GM12878 (cell line): ENCODE results near the gene VIPR2. TPM values are rescaled to one million over a fixed set of nuclear protein-coding genes. Genes with fewer than 3 reads are reported as not detected.

Source experiments
- ATAC-seq: fragments of 200-7000 bp; cut with Tn5 transposase; 3 replicates; pipeline ENCODE4 v1.9.1; 2020; ENCODE audit warnings: mild to moderate bottlenecking, moderate library complexity
- BruUV-seq: library from RNA; stranded (reverse); fragments of 400-500 nt; replicated peaks from 2 replicates; lab custom pipeline; 2021; lab: Mats Ljungman, UMichigan
- CTCF ChIA-PET: fragments of 300-600 bp; sonication (Branson Sonifier 250); formaldehyde crosslinking; extraction: SDS; loops from one replicate; lab custom pipeline; 2021; ENCODE audit warnings: inconsistent platforms; lab: Yijun Ruan, JAX
- POLR2A ChIA-PET: fragments of 350-600 bp; formaldehyde crosslinking; extraction: SDS; loops from one replicate; lab custom pipeline; 2021; ENCODE audit warnings: inconsistent platforms; lab: Charles Lee
- RAD21 ChIA-PET: fragments of 300-600 bp; sonication (Branson Sonifier 250); formaldehyde crosslinking; loops from one replicate; lab custom pipeline; 2023; ENCODE audit warnings: antibody characterized with exemption; ENCODE audit not compliant: unreplicated experiment; lab: Charles Lee
- SMC1A ChIA-PET: fragments of 300-600 bp; sonication (Branson Sonifier 250); formaldehyde crosslinking; loops from one replicate; lab custom pipeline; 2023; ENCODE audit not compliant: unreplicated experiment, uncharacterized antibody; lab: Charles Lee
- DNase-seq: peaks from one replicate; pipeline ENCODE4 v3.0.0-alpha.2; 2011; ENCODE audit warnings: low read depth, low spot score
- FAIRE-seq: peaks from 3 replicates; lab custom pipeline; 2011; peaks lifted over from hg19 to GRCh38; lab: Jason Lieb, UNC
- H2AFZ ChIP-seq: 2 replicates; pipeline ENCODE4 v1.6.0; 2011; ENCODE audit warnings: low read depth, low read length, control low read depth; ENCODE audit not compliant: control insufficient read depth
- H3K27ac ChIP-seq: 2 replicates; pipeline ENCODE4 v1.5.1; 2011; ENCODE audit warnings: control low read depth; ENCODE audit not compliant: control insufficient read depth, insufficient read depth
- H3K27me3 ChIP-seq, 2 experiments: replicated peaks in 1 of 2; 2 replicates each; pipeline versions ENCODE4 v1.6.0 to v1.6.1; 2011; ENCODE audit warnings: low read length in 1 of 2; ENCODE audit not compliant: control insufficient read depth in 2 of 2, insufficient read depth in 2 of 2
- H3K36me3 ChIP-seq, 2 experiments: 2 replicates each; pipeline ENCODE4 v1.5.1; 2011; ENCODE audit warnings: low read length in 1 of 2; ENCODE audit not compliant: control insufficient read depth in 2 of 2, insufficient read depth in 2 of 2
- H3K4me1 ChIP-seq: 2 replicates; pipeline ENCODE4 v1.6.1; 2011; ENCODE audit warnings: mild to moderate bottlenecking, low read length, moderate library complexity, mixed read lengths; ENCODE audit not compliant: control insufficient read depth, insufficient read depth
- H3K4me2 ChIP-seq: 2 replicates; pipeline ENCODE4 v1.6.0; 2011; ENCODE audit warnings: control low read depth; ENCODE audit not compliant: control insufficient read depth, insufficient read depth
- H3K4me3 ChIP-seq: fragments of 200-600 bp; sonication (generic); 2 replicates; pipeline ENCODE4 v1.5.1; 2016
- H3K79me2 ChIP-seq: 2 replicates; pipeline ENCODE4 v1.6.0; 2011; ENCODE audit warnings: low read length; ENCODE audit not compliant: control insufficient read depth, insufficient read depth
- H3K9ac ChIP-seq: 2 replicates; pipeline ENCODE4 v1.8.0; 2011; ENCODE audit warnings: low read length, control low read depth, mixed read lengths; ENCODE audit not compliant: control insufficient read depth, insufficient read depth
- H3K9me3 ChIP-seq: replicated peaks from 3 replicates; pipeline ENCODE4 v1.5.1; 2011; ENCODE audit warnings: mild to moderate bottlenecking, low read length; ENCODE audit not compliant: control insufficient read depth, insufficient read depth
- H4K20me1 ChIP-seq: 2 replicates; pipeline ENCODE4 v1.6.0; 2011; ENCODE audit not compliant: control insufficient read depth, insufficient read depth
- ELK1 ChIP-seq: IDR thresholded peaks from 2 replicates; pipeline ENCODE4 v1.6.1; 2012; ENCODE audit warnings: low read depth, low read length, improper control_type of control experiment
- FOS ChIP-seq: IDR thresholded peaks from 3 replicates; pipeline ENCODE4 v1.6.1; 2011; ENCODE audit warnings: borderline replicate concordance; ENCODE audit not compliant: insufficient read length; ENCODE audit errors: extremely low read depth
- FOXK2 ChIP-seq: fragments of 450-650 bp; IDR thresholded peaks from 2 replicates; pipeline ENCODE4 v1.6.1; 2017; ENCODE audit warnings: mild to moderate bottlenecking, moderate library complexity
- NFIC ChIP-seq: IDR thresholded peaks from 2 replicates; pipeline ENCODE4 v1.6.1; 2012; ENCODE audit warnings: low read depth, mild to moderate bottlenecking, inconsistent platforms, low read length, moderate library complexity
- NR2C1 ChIP-seq: fragments of 450-650 bp; IDR thresholded peaks from 2 replicates; pipeline ENCODE4 v1.6.1; 2017; ENCODE audit warnings: antibody characterized with exemption, mild to moderate bottlenecking, moderate library complexity
- NRF1 ChIP-seq: conservative IDR thresholded peaks from 2 replicates; pipeline ENCODE4 v1.6.1; 2011; ENCODE audit warnings: mild to moderate bottlenecking, low read depth, low read length, improper control_type of control experiment
- POLR2AphosphoS2 ChIP-seq: IDR thresholded peaks from 2 replicates; pipeline ENCODE4 v1.6.1; 2011; ENCODE audit warnings: low read depth, mild to moderate bottlenecking, low read length, improper control_type of control experiment, moderate library complexity
- PRDM15 ChIP-seq: fragments of 450-650 bp; formaldehyde crosslinking; IDR thresholded peaks from 2 replicates; pipeline ENCODE4 v1.4.0; 2020; ENCODE audit warnings: mild to moderate bottlenecking, moderate library complexity
- SREBF2 ChIP-seq: IDR thresholded peaks from 2 replicates; pipeline ENCODE4 v1.6.1; 2012; ENCODE audit warnings: mild to moderate bottlenecking, low read length
- ZNF207 ChIP-seq: fragments of 450-650 bp; IDR thresholded peaks from 2 replicates; pipeline ENCODE4 v1.6.1; 2014; ENCODE audit warnings: antibody characterized with exemption, mild to moderate bottlenecking, borderline replicate concordance
- ZNF217 ChIP-seq: fragments of 450-650 bp; IDR thresholded peaks from 2 replicates; pipeline ENCODE4 v1.6.1; 2017; ENCODE audit warnings: antibody characterized with exemption, mild to moderate bottlenecking
- ZNF622 ChIP-seq: fragments of 450-650 bp; IDR thresholded peaks from 2 replicates; pipeline ENCODE4 v1.6.1; 2017; ENCODE audit warnings: mild to moderate bottlenecking, inconsistent platforms
- WGBS: methylation state at CpG from one replicate; pipeline ENCODE4 v1.1.6; 2016; ENCODE audit warnings: low lambda C conversion rate; ENCODE audit not compliant: insufficient replicate concordance, insufficient coverage; ENCODE audit errors: missing lambda C conversion rate; 5-methylcytosine and 5-hydroxymethylcytosine counted together
- in situ Hi-C: fragments of 300-500 bp; cut with MboI; formaldehyde crosslinking; loops from 9 replicates; pipeline ENCODE4 v1.14.3; 2018; ENCODE audit warnings: mixed read lengths
- intact Hi-C: fragments of 100-400 bp; cut with micrococcal nuclease; formaldehyde crosslinking; loops from one replicate; pipeline ENCODE4 v1.14.2; 2022; ENCODE audit not compliant: unreplicated experiment
- polyA plus RNA-seq, 11 experiments: library from polyadenylated mRNA; depleted of rRNA in 4 of 11; unstranded in 6 of 11; stranded (reverse) in 5 of 11; fragments of >200 nt; fragmentation: Nextera tagmentation in 4 of 11; fragmentation: Illumina TruSeq in 1 of 11; extraction: Ambion mirVana in 4 of 11; extraction: Trizol in 1 of 11; gene quantifications; 1 replicate in 1 of 11; 2 replicates in 10 of 11; pipeline versions ENCODE4 v1.2.1 to v1.2.3, GENCODE V29; 2011 to 2016; ENCODE audit warnings: inconsistent platforms in 2 of 11, missing spikeins in 2 of 11, low read depth in 1 of 11
- total RNA-seq, 4 experiments: library from RNA; depleted of rRNA in 3 of 4; stranded (reverse); fragments of >200 nt in 3 of 4; fragmentation: Illumina TruSeq in 1 of 4; extraction: Trizol in 1 of 4; gene quantifications; 2 replicates each; pipeline versions ENCODE4 v1.2.1 to v1.2.3, GENCODE V29; 2013 to 2021

VIPR2 gene
- total and polyA plus RNA-seq, 10 of the 15 experiments (the other 5 are each of a cell fraction or from before 2014, with no cell fraction given) = not detected

- TF ChIP-seq FOXK2 (no peak), NRF1 (no peak), ZNF207 (no peak), ZNF217 (no peak), PRDM15 (no peak)
Observed at GRCh38 chr7:159144758-159145489, at the start of gene VIPR2 (continued).

- 6% methylated on average over 4 of the region's 4 CpGs for WGBS
- FAIRE-seq (no peak), DNase-seq (no peak), ATAC-seq (no peak)
- H3K27ac ChIP-seq = no peak overlapping the region
- ChIA-PET POLR2A (no interaction called here), CTCF (interaction anchor here (0.9 kb wide), 1 partner anchor 9 kb away, joined by 3 read pairs; no protein-coding TSS in a partner anchor), RAD21 (no interaction called here), SMC1A (no interaction called here)
- no TSS peak for BruUV-seq
- no peak overlapping the region for H3K9ac ChIP-seq
- H3K36me3 ChIP-seq = no peaks in the 10 kb centered on the region
- H3K4me1 ChIP-seq = no peaks in the 10 kb centered on the region; the same call in 1 of the 2 replicates
- TF ChIP-seq ZNF622 (no peak), NFIC (no peak), SREBF2 (no peak), ELK1 (no peak), FOS (no peak), POLR2AphosphoS2 (no peak), NR2C1 (no peak)
- H3K4me2 ChIP-seq = no peak overlapping the region
- intact Hi-C loops = no loop called here
- H2AFZ ChIP-seq = no peak overlapping the region
- no peaks in the 10 kb centered on the region for H3K79me2 ChIP-seq
- H3K27me3 ChIP-seq = no peaks in the 10 kb centered on the region
- no peak overlapping the region for H3K4me3 ChIP-seq
- no peaks in the 10 kb centered on the region for H3K9me3 ChIP-seq
- in situ Hi-C loops = no loop called here
- H4K20me1 ChIP-seq = no peaks in the 10 kb centered on the region
Observed at GRCh38 chr7:159193543-159194090, 49.0 kb upstream of the VIPR2 start.
